Activated naive CD4-positive, alpha-beta T cell treated with Interleukin-2 at 50 U/mL for 16 hours (primary cell): ENCODE measurements around the gene TM2D3.
"Not testable (repeated sequence)": the region's sequence is repeated elsewhere in the genome, so short reads cannot be mapped to it uniquely, and the experiment has no call there.

Experiments used
- DNase-seq: peaks from one replicate; pipeline ENCODE4 v3.0.0-alpha.2; 2020

The TM2D3 gene

GRCh38 chr15:101654624-101655337 is 2.6 kb upstream of the TM2D3 start:
- peak; percentile 4 for DNase-seq

GRCh38 chr15:101654171-101654570 is 2.0 kb upstream of the TM2D3 start:
- no peak for DNase-seq

GRCh38 chr15:101652786-101653430 is 727 bp upstream of the TM2D3 start:
- no peak for DNase-seq

GRCh38 chr15:101651554-101652097 is 555 bp downstream of the TM2D3 start:
- DNase-seq, result no peak

- DNase-seq, result no peak
These were observed 2.0 kb downstream of the TM2D3 start for GRCh38 chr15:101650145-101650544.

- DNase-seq, result no peak
These were observed 3.8 kb downstream of the TM2D3 start for GRCh38 chr15:101648356-101648755.

GRCh38 chr15:101647251-101647650 is 4.9 kb downstream of the TM2D3 start:
- no peak for DNase-seq

- no peak for DNase-seq
These were observed 5.5 kb downstream of the TM2D3 start for GRCh38 chr15:101646672-101647071.

GRCh38 chr15:101642361-101642760 is 9.8 kb downstream of the TM2D3 start:
- DNase-seq, result no peak

- no peak for DNase-seq
These were observed 10.3 kb downstream of the TM2D3 start for GRCh38 chr15:101641894-101642293.

GRCh38 chr15:101641129-101641764 is 10.9 kb downstream of the TM2D3 start:
- peak; percentile 75 for DNase-seq

- no peak for DNase-seq
These were observed 12.5 kb downstream of the TM2D3 start for GRCh38 chr15:101639667-101640066.

- DNase-seq, result no peak
These were observed 14.3 kb downstream of the TM2D3 start for GRCh38 chr15:101637919-101638318.

- DNase-seq, result no peak
These were observed 14.7 kb downstream of the TM2D3 start for GRCh38 chr15:101637516-101637915.

GRCh38 chr15:101637038-101637437 is 15.1 kb downstream of the TM2D3 start:
- no peak for DNase-seq

GRCh38 chr15:101635944-101636727 is 16.0 kb downstream of the TM2D3 start:
- DNase-seq, result no peak

GRCh38 chr15:101633356-101633755 is 18.8 kb downstream of the TM2D3 start:
- no peak for DNase-seq

GRCh38 chr15:101626729-101627128 is 25.5 kb downstream of the TM2D3 start:
- DNase-seq, result not testable (repeated sequence)

GRCh38 chr15:101625980-101626379 is 26.2 kb downstream of the TM2D3 start:
- DNase-seq, result no peak

GRCh38 chr15:101625184-101625583 is 27.0 kb downstream of the TM2D3 start:
- DNase-seq, result no peak

GRCh38 chr15:101623367-101624304 is 28.5 kb downstream of the TM2D3 start:
- no peak for DNase-seq

GRCh38 chr15:101621961-101622360 is 30.2 kb downstream of the TM2D3 start:
- DNase-seq, result no peak
